22Rv1 (cell line): Measurements from ENCODE around the gene SERPINA3.

ENCODE experiments used
- CTCF ChIP-seq: fragments of 450-650 bp; IDR thresholded peaks from 2 replicates; pipeline ENCODE4 v1.5.1; 2017; ENCODE audit warnings: mild to moderate bottlenecking
- ZFX ChIP-seq: fragments of 450-650 bp; IDR thresholded peaks from 2 replicates; pipeline ENCODE4 v1.6.1; 2017; ENCODE audit warnings: antibody characterized with exemption, borderline replicate concordance

GRCh38 chr14:94665121-94665520 is 52.9 kb downstream of the SERPINA3 start:
- TF ChIP-seq CTCF (no peak), ZFX (no peak)
